ENCODE measurements around the gene ZBED4. TPM values are rescaled to one million over a fixed set of nuclear protein-coding genes. Genes with fewer than 3 reads are reported as not detected.

ZBED4 gene, protein sequence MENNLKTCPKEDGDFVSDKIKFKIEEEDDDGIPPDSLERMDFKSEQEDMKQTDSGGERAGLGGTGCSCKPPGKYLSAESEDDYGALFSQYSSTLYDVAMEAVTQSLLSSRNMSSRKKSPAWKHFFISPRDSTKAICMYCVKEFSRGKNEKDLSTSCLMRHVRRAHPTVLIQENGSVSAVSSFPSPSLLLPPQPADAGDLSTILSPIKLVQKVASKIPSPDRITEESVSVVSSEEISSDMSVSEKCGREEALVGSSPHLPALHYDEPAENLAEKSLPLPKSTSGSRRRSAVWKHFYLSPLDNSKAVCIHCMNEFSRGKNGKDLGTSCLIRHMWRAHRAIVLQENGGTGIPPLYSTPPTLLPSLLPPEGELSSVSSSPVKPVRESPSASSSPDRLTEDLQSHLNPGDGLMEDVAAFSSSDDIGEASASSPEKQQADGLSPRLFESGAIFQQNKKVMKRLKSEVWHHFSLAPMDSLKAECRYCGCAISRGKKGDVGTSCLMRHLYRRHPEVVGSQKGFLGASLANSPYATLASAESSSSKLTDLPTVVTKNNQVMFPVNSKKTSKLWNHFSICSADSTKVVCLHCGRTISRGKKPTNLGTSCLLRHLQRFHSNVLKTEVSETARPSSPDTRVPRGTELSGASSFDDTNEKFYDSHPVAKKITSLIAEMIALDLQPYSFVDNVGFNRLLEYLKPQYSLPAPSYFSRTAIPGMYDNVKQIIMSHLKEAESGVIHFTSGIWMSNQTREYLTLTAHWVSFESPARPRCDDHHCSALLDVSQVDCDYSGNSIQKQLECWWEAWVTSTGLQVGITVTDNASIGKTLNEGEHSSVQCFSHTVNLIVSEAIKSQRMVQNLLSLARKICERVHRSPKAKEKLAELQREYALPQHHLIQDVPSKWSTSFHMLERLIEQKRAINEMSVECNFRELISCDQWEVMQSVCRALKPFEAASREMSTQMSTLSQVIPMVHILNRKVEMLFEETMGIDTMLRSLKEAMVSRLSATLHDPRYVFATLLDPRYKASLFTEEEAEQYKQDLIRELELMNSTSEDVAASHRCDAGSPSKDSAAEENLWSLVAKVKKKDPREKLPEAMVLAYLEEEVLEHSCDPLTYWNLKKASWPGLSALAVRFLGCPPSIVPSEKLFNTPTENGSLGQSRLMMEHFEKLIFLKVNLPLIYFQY
- total RNA-seq = 10 to 100 TPM; 18.3 to 30.7 TPM

DNA sequence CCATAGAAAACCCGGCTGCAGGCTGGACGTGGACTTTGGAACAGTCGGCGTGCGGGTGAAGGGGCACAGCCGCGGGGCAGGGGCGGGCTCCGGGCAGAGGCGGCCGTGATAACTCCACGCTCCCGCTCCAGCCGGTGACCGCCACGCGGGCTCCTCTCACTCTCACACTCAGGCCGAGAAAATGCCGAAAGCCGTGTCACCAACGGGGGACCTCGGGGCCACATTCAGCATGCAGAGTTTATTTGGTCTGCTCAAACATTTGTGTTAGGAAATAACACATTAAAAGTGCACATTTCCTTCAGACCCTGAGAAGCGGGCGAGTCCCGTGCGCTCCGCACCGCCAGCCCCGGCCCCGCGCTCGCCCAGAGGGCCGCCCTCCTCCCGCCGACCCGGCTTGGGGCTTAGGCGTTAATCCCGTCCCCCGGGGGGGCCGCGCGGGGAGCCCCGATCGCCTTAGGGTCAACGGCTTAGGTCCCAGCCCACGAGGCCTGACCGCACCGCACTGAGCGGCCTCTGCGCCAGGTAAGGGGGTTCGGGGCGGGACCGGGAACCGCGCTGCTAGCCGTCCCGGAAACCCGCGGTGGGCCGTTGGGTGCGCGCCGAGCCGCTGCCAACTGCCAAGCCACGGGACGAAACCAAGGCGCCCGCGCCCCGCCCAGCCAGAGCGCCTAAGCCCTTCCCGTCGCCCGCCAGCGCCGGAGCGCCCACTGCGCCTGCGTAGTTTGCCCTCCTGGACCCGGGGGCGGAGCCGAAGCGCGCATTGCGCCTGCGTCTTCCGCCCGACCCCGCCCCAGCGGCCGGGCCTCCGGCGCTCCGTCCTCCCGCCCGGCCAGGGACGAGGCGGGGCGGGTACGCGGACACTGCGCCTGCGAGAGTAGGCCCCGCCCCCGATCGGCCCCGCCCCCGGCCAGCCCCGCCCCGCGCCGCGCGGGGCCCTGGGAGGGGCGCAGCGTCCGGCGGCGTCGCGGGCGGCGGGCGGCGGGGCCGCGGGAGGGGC lies at the start of gene ZBED4:
Gene ZBED4 (plus strand): TSS at position 947 of the 997 bp plus-strand sequence. CDS start 29,819 bp downstream, outside the sequence.
- DNase-seq (ENCODE audit: low spot score) (peak; percentile 99), ATAC-seq (peak; percentile 94 to 96)
- H3K27me3 Mint-ChIP-seq = peaks cover 13 to 17% of the 10 kb centered on the region in 2 donors
- H3K4me3 Mint-ChIP-seq = peak within 1 kb of the TSS; percentile 96
- peak within 1 kb of the TSS; percentile 77 to 94 for H3K27ac Mint-ChIP-seq
- no peaks in the 10 kb centered on the region for H3K9me3 Mint-ChIP-seq
- H3K4me1 Mint-ChIP-seq (ENCODE audit: low read depth in 2 of 2) = peaks cover 22 to 27% of the 10 kb centered on the region in 2 donors
- no peaks in the 10 kb centered on the region for H3K36me3 Mint-ChIP-seq

- Mint-ChIP-seq H3K9me3 (no peaks in the 10 kb centered on the region), H3K4me3 (peak overlapping the region; percentile 55), H3K36me3 (no peaks in the 10 kb centered on the region), H3K4me1 (ENCODE audit: low read depth in 2 of 2) (peaks cover 56 to 65% of the 10 kb centered on the region in 2 donors), H3K27ac (peak overlapping the region; percentile 55), H3K27me3 (no peaks in the 10 kb centered on the region)
- DNase-seq (ENCODE audit: low spot score) (no peak), ATAC-seq (no peak)
Observed at GRCh38 chr22:49807129-49807528, 46.5 kb upstream of the ZBED4 start.

GRCh38 chr22:49807780-49808708 lies 45.6 kb upstream of the ZBED4 start:
- no peaks in the 10 kb centered on the region for H3K27me3 Mint-ChIP-seq
- H3K9me3 Mint-ChIP-seq = no peaks in the 10 kb centered on the region
- H3K4me3 Mint-ChIP-seq = peak overlapping the region; percentile 55
- H3K4me1 Mint-ChIP-seq (ENCODE audit: low read depth in 2 of 2) = peaks cover 55 to 60% of the 10 kb centered on the region in 2 donors
- peak in 1 of 2 donors; percentile 50 for ATAC-seq
- no peak for DNase-seq (ENCODE audit: low spot score)
- H3K27ac Mint-ChIP-seq = peak overlapping the region; percentile 55
- no peaks in the 10 kb centered on the region for H3K36me3 Mint-ChIP-seq

- Mint-ChIP-seq H3K36me3 (no peaks in the 10 kb centered on the region), H3K27me3 (no peaks in the 10 kb centered on the region), H3K27ac (peak overlapping the region in 1 of 2 donors; percentile 3), H3K9me3 (no peaks in the 10 kb centered on the region), H3K4me1 (ENCODE audit: low read depth in 2 of 2) (peaks cover 50 to 53% of the 10 kb centered on the region in 2 donors), H3K4me3 (peak overlapping the region; percentile 16)
- DNase-seq (ENCODE audit: low spot score) = no peak
- no peak for ATAC-seq
Observed at GRCh38 chr22:49810363-49811019, 43.2 kb upstream of the ZBED4 start.

DNA sequence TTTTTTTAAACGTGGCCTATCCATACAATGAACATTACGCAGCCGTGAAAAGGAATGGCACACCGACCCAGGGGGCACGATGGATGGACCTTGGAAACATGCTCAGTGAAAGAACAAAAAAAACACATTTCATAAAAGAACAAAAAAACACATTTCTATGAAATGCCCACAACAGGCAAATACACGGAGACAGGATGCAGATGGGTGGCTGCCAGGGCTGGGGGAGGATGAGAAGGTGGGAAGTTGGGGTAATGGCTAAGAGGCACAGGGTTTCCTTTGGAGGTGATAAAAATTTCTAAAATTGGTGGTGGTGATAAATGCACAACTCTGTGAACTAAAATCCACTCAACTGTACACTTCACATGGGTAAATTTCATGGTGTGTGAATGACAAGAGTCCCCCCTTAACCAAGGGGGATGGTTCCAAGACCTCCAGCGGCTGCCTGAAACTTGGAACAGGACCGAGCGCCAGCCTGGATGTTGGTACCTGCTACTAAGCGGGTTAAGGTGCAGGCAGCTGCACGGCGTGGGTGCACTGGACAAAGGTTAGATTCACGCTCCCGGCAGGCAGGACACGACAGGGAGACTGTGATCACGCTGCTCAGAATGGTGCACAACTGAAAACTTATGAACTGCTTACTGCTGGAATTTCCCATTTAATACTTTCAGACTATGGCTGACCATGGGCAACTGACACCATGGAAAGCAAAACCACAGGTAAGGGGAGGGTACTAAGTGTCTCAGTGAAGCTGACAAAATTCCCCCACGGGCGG lies 42.4 kb upstream of the ZBED4 start:
- Mint-ChIP-seq H3K9me3 (no peaks in the 10 kb centered on the region), H3K27me3 (no peaks in the 10 kb centered on the region), H3K4me1 (ENCODE audit: low read depth in 2 of 2) (peaks cover 51 to 56% of the 10 kb centered on the region in 2 donors), H3K4me3 (peak overlapping the region; percentile 13), H3K36me3 (no peaks in the 10 kb centered on the region), H3K27ac (peak overlapping the region in 1 of 2 donors; percentile 3)
- DNase-seq (ENCODE audit: low spot score) = no peak
- ATAC-seq = peak in 1 of 2 donors; percentile 32

DNA sequence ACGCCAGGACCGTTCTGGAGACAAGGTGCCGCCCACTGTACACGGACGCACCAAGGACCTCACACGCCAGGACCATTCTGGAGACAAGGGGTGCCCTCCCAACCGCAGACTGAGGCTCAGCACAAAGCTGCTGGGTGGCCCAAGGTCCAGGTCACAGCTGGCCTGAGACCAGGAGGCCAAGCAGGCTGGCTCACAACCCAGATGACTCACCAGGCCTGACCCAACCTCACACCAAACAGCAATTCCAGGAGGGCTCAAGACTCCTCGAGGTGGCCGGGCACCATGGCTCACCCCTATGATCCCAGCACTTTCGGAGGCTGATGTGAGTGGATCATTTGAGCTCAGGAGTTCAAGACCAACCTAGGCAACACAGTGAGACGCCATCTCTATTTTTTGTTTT lies 40.8 kb upstream of the ZBED4 start:
- H3K4me3 Mint-ChIP-seq = no peak overlapping the region
- ATAC-seq = no peak
- H3K4me1 Mint-ChIP-seq (ENCODE audit: low read depth in 2 of 2) = peaks cover 50 to 53% of the 10 kb centered on the region in 2 donors
- H3K27ac Mint-ChIP-seq = no peak overlapping the region
- no peaks in the 10 kb centered on the region for H3K9me3 Mint-ChIP-seq
- no peaks in the 10 kb centered on the region for H3K27me3 Mint-ChIP-seq
- no peaks in the 10 kb centered on the region for H3K36me3 Mint-ChIP-seq
- DNase-seq (ENCODE audit: low spot score) = no peak

GRCh38 chr22:49814164-49814686 lies 39.4 kb upstream of the ZBED4 start:
- Mint-ChIP-seq H3K9me3 (no peaks in the 10 kb centered on the region), H3K36me3 (peaks cover 6% of the 10 kb centered on the region), H3K4me3 (no peak overlapping the region), H3K27ac (no peak overlapping the region), H3K4me1 (ENCODE audit: low read depth in 2 of 2) (peaks cover 46 to 47% of the 10 kb centered on the region in 2 donors), H3K27me3 (no peaks in the 10 kb centered on the region)
- no peak for ATAC-seq
- no peak for DNase-seq (ENCODE audit: low spot score)

GRCh38 chr22:49814856-49815255 lies 38.8 kb upstream of the ZBED4 start:
- H3K4me3 Mint-ChIP-seq = no peak overlapping the region
- ATAC-seq = no peak
- peak; percentile 45 for DNase-seq (ENCODE audit: low spot score)
- H3K27me3 Mint-ChIP-seq = no peaks in the 10 kb centered on the region
- H3K4me1 Mint-ChIP-seq (ENCODE audit: low read depth in 2 of 2) = peaks cover 41 to 42% of the 10 kb centered on the region in 2 donors
- H3K36me3 Mint-ChIP-seq = peaks cover 6% of the 10 kb centered on the region
- no peaks in the 10 kb centered on the region for H3K9me3 Mint-ChIP-seq
- no peak overlapping the region for H3K27ac Mint-ChIP-seq

DNA sequence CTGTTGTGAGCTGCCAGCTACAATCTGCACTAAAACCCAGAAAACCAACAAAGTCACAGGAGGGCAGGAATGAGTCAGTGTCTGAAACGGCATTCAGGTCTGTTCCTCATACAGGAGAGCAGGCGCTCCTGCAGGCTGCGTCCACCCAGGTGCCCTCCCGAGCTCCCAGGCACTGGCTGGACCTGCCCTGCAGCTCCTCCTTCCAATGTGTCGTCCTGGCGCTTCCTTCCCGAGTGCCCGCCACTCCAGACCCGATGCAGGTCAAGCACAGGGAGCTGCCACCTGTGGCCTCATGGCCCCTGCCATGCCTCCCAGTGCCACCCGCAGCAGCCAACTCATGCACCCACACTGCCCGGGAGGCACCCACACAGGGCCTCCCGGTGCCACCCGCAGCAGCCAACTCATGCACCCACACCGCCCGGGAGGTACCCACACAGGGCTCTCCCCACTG lies 38.0 kb upstream of the ZBED4 start:
- no peaks in the 10 kb centered on the region for H3K9me3 Mint-ChIP-seq
- H3K36me3 Mint-ChIP-seq = peaks cover 6% of the 10 kb centered on the region
- H3K4me1 Mint-ChIP-seq (ENCODE audit: low read depth in 2 of 2) = peaks cover 34 to 36% of the 10 kb centered on the region in 2 donors
- no peaks in the 10 kb centered on the region for H3K27me3 Mint-ChIP-seq
- H3K27ac Mint-ChIP-seq = no peak overlapping the region
- no peak for DNase-seq (ENCODE audit: low spot score)
- ATAC-seq = peak in 1 of 2 donors; percentile 69
- H3K4me3 Mint-ChIP-seq = no peak overlapping the region

DNA sequence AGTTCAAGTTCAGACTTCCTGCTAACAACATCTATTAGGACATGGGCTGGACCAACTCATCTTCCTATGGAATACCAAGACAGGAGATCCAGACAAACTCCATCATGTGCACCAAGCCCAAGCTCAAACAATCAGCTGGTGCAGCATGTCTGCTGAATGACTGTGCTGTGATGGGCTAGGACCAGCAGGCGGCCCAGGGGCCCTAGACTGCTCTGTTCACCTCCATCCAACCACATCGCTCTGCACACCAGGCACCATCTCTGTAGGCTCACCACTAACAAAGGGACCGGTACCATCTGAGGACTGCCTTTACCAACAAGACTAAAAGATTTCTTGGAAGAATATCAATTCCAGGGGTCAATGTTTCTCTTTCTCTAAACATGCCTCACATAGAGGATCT lies 36.3 kb upstream of the ZBED4 start:
- Mint-ChIP-seq H3K4me1 (ENCODE audit: low read depth in 2 of 2) (peaks cover 26% of the 10 kb centered on the region in 2 donors), H3K36me3 (peaks cover 6% of the 10 kb centered on the region), H3K27me3 (no peaks in the 10 kb centered on the region), H3K27ac (no peak overlapping the region), H3K9me3 (no peaks in the 10 kb centered on the region), H3K4me3 (no peak overlapping the region)
- DNase-seq (ENCODE audit: low spot score) (no peak), ATAC-seq (no peak)

Data from natural killer cell treated with Interleukin-12 subunit alpha and Interleukin-12 subunit beta and Interleukin-15 and Interleukin-18, amount 100 ng/mL, for 72 hours (primary cell).